A549 (cell line): ENCODE data around the gene AFDN. TPM values are rescaled to one million over a fixed set of nuclear protein-coding genes. Genes with fewer than 3 reads are reported as not detected.

ENCODE experiments used
- ATAC-seq, 2 experiments: fragments of 200-7000 bp in 1 of 2; fragments of >200 bp in 1 of 2; cut with Nextera tagmentation in 1 of 2; cut with Tn5 transposase in 1 of 2; 3 replicates each; pipeline versions ENCODE4 v1.8.0 to v1.9.1; 2018 to 2020; ENCODE audit warnings: mild to moderate bottlenecking in 1 of 2, moderate library complexity in 1 of 2
- CTCF ChIA-PET: fragments of 300-600 bp; sonication (Branson Sonifier 250); formaldehyde crosslinking; extraction: SDS; loops from one replicate; lab custom pipeline; 2021; ENCODE audit warnings: antibody characterized with exemption, inconsistent platforms; lab: Yijun Ruan, JAX
- POLR2A ChIA-PET: fragments of 350-600 bp; formaldehyde crosslinking; extraction: SDS; loops from one replicate; lab custom pipeline; 2021; ENCODE audit warnings: antibody characterized with exemption, inconsistent platforms; lab: Yijun Ruan, JAX
- DNase-seq, 2 experiments: peaks; one replicate each; pipeline versions ENCODE4 v3.0.0 to v3.0.0-alpha.2; 2011 to 2016; ENCODE audit warnings: low read depth in 1 of 2, low spot score in 1 of 2
- FAIRE-seq: peaks from 2 replicates; lab custom pipeline; 2011; peaks lifted over from hg19 to GRCh38; lab: Jason Lieb, UNC
- H3K27ac ChIP-seq, 2 experiments: fragments of >200 bp; sonication (Bioruptor Twin); formaldehyde crosslinking; 3 replicates each; pipeline ENCODE4 v1.5.1; 2016 to 2017
- H3K4me1 ChIP-seq: fragments of >200 bp; sonication (Bioruptor Twin); formaldehyde crosslinking; 3 replicates; pipeline ENCODE4 v1.6.1; 2016
- H3K4me2 ChIP-seq: fragments of >200 bp; sonication (Bioruptor Twin); formaldehyde crosslinking; 3 replicates; pipeline ENCODE4 v1.6.1; 2016
- H3K4me3 ChIP-seq: fragments of >200 bp; sonication (Bioruptor Twin); formaldehyde crosslinking; 3 replicates; pipeline ENCODE4 v1.5.1; 2016
- H3K9me3 ChIP-seq: fragments of >200 bp; sonication (Bioruptor Twin); formaldehyde crosslinking; 3 replicates; pipeline ENCODE4 v1.6.1; 2016
- CEBPB ChIP-seq, 2 experiments: fragments of >200 bp in 1 of 2; sonication (Bioruptor Twin) in 1 of 2; formaldehyde crosslinking in 1 of 2; IDR thresholded peaks; 2 replicates each; pipeline ENCODE4 v1.6.1; 2012 to 2016
- CHD4 ChIP-seq: fragments of 200-600 bp; sonication (generic); IDR thresholded peaks from 2 replicates; pipeline ENCODE4 v1.6.1; 2016; ENCODE audit warnings: antibody characterized with exemption, mild to moderate bottlenecking, borderline replicate concordance
- EP300 ChIP-seq, 2 experiments: fragments of >200 bp; sonication (Bioruptor Twin); formaldehyde crosslinking; IDR thresholded peaks; 2 replicates in 1 of 2; 3 replicates in 1 of 2; pipeline ENCODE4 v1.6.1; 2016 to 2017
- ESRRA ChIP-seq: fragments of 150-350 bp; IDR thresholded peaks from 2 replicates; pipeline ENCODE4 v1.6.1; 2014; ENCODE audit warnings: mild to moderate bottlenecking, low read length, borderline replicate concordance
- FOSB ChIP-seq: fragments of 250-450 bp; sonication (Bioruptor Pico); IDR thresholded peaks from 2 replicates; pipeline ENCODE4 v1.5.0; 2020; ENCODE audit warnings: mild to moderate bottlenecking, moderate library complexity
- FOXS1 ChIP-seq: fragments of 250-450 bp; sonication (Bioruptor Pico); IDR thresholded peaks from 2 replicates; pipeline ENCODE4 v1.5.0; 2020; ENCODE audit warnings: mild to moderate bottlenecking, moderate library complexity
- HOXB13 ChIP-seq: fragments of 250-450 bp; sonication (Bioruptor Pico); IDR thresholded peaks from 2 replicates; pipeline ENCODE4 v1.5.0; 2020; ENCODE audit warnings: low read depth, mild to moderate bottlenecking, moderate library complexity
- MYC ChIP-seq: IDR thresholded peaks from 2 replicates; pipeline ENCODE4 v1.6.1; 2012; ENCODE audit warnings: mild to moderate bottlenecking, inconsistent platforms, low read length, improper control_type of control experiment, borderline replicate concordance
- NFE2L2 ChIP-seq: fragments of 150-350 bp; conservative IDR thresholded peaks from 2 replicates; pipeline ENCODE4 v1.6.1; 2014; ENCODE audit warnings: low read length
- NPAS2 ChIP-seq: fragments of 250-450 bp; sonication (Bioruptor Pico); IDR thresholded peaks from 2 replicates; pipeline ENCODE4 v1.8.0; 2022; ENCODE audit warnings: mild to moderate bottlenecking, moderate library complexity, borderline replicate concordance
- NR3C1 ChIP-seq: fragments of >200 bp; sonication (Bioruptor Twin); formaldehyde crosslinking; IDR thresholded peaks from 3 replicates; pipeline ENCODE4 v1.6.1; 2017
- RCOR1 ChIP-seq: fragments of 150-350 bp; IDR thresholded peaks from 2 replicates; pipeline ENCODE4 v1.6.1; 2014; ENCODE audit warnings: antibody characterized with exemption, low read length, low read depth
- RNF2 ChIP-seq: fragments of 200-600 bp; sonication (generic); IDR thresholded peaks from 2 replicates; pipeline ENCODE4 v1.6.1; 2016; ENCODE audit warnings: low read depth, mild to moderate bottlenecking, antibody characterized with exemption, moderate library complexity, borderline replicate concordance
- WGBS: methylation state at CpG from one replicate; pipeline ENCODE4 v1.1.6; 2017; ENCODE audit errors: missing lambda C conversion rate; 5-methylcytosine and 5-hydroxymethylcytosine counted together
- polyA plus RNA-seq, 4 experiments: library from polyadenylated mRNA; depleted of rRNA in 3 of 4; stranded (reverse); fragments of >200 nt; fragmentation: RNase III in 1 of 4; extraction: RNeasy Plus Mini Kit Qiagen cat#74134 plus additional on column Dnase treatment in 1 of 4; gene quantifications; 2 replicates in 3 of 4; 3 replicates in 1 of 4; pipeline ENCODE4 v1.2.3, GENCODE V29; 2011 to 2017
- TF ChIP-seq, protein P1 (sequence below): IDR thresholded peaks from 2 replicates; pipeline ENCODE4 v1.6.1; 2012; ENCODE audit warnings: low read depth, borderline replicate concordance
- TF ChIP-seq, protein P2 (sequence below): fragments of 450-650 bp; IDR thresholded peaks from 2 replicates; pipeline ENCODE4 v1.6.1; 2014; ENCODE audit warnings: antibody characterized with exemption
- TF ChIP-seq, protein P3 (sequence below): fragments of 250-450 bp; sonication (Bioruptor Pico); IDR thresholded peaks from 2 replicates; pipeline ENCODE4 v1.5.0; 2021; ENCODE audit warnings: mild to moderate bottlenecking, moderate library complexity, borderline replicate concordance
- TF ChIP-seq, protein P4 (sequence below): fragments of 200-600 bp; sonication (generic); IDR thresholded peaks from 2 replicates; pipeline ENCODE4 v1.6.1; 2016; ENCODE audit warnings: antibody characterized with exemption, mild to moderate bottlenecking, moderate library complexity

AFDN gene
- polyA plus RNA-seq, 2 of the 4 experiments (the other 2 are of a cell fraction), result 17.5 to 40.8 TPM

DNA sequence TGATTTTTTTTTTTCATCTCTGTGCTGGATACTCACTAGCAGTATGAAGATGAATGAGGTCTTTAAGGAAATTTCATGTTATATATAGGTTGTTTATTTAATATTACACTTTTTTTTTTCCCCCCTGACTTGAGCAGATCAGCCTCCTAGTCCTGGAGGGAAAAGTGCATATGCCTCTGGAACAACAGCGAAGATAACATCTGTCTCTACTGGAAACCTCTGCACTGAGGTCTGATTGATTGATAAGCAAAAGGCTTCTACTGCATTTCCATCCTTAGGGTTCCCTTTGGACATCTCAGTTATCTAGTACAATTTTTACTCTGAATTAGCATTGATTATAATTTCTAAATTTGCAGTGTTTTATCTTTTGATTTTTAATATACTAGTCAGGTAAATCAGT lies 121.0 kb downstream of the AFDN start:
- POLR2A ChIA-PET, result no interaction called here
- CTCF ChIA-PET, result interaction anchor here (1.3 kb wide), 1 partner anchor 10 kb away, joined by 3 read pairs; no protein-coding TSS in a partner anchor
- FAIRE-seq, result no peak

DNA sequence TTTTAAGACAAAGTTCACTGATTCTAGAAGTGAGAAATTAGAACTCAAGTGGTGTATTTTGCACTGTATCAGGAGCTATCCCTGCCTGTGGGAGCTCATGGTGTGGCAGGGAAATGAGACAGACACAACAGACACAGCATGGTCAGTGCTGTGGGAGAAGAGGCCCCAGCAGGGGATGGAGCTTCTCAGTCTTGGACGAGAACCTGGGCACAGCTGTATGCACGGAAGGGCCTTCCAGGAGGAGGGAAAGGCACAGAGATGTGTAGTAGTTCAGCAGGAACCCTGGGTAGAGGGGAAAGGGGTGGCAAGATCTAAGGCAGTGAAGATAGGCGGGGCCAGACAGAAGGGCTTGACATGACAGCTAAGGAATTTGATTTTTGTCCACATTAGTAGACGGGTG lies 122.0 kb downstream of the AFDN start:
- H3K4me2 ChIP-seq, result no peak overlapping the region
- ATAC-seq (no peak), FAIRE-seq (no peak), DNase-seq (no peak)
- H3K9me3 ChIP-seq, result no peaks in the 10 kb centered on the region
- WGBS, result 86% methylated on average over 4 of the region's 4 CpGs
- H3K27ac ChIP-seq, result no peak overlapping the region
- ChIA-PET CTCF (no interaction called here), POLR2A (no interaction called here)
- 0 out of 3 replicates have a peak, but pooled peaks cover 3% of the 10 kb centered on the region for H3K4me1 ChIP-seq
- H3K4me3 ChIP-seq, result no peak overlapping the region
- TF ChIP-seq MYC (no peak), RNF2 (no peak), NFE2L2 (no peak), CEBPB (IDR thresholded peaks at IDR 0.05) (no peak)
- TF ChIP-seq, all 56 proteins: peak for 0

More for the DNA sequence above, 121.0 kb downstream of the AFDN start:
- no peak for TF ChIP-seq NR3C1
- no peak for TF ChIP-seq EP300 (IDR thresholded peaks at IDR 0.05)
- TF ChIP-seq, protein P1, sequence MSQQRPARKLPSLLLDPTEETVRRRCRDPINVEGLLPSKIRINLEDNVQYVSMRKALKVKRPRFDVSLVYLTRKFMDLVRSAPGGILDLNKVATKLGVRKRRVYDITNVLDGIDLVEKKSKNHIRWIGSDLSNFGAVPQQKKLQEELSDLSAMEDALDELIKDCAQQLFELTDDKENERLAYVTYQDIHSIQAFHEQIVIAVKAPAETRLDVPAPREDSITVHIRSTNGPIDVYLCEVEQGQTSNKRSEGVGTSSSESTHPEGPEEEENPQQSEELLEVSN, result no peak
- no peak for TF ChIP-seq RCOR1
- no peak for TF ChIP-seq CHD4
- TF ChIP-seq, all 56 proteins: peak for 0
- H3K4me1 ChIP-seq, result no peaks in the 10 kb centered on the region
- no peaks in the 10 kb centered on the region for H3K9me3 ChIP-seq
- ATAC-seq (no peak), DNase-seq (no peak)
- H3K4me3 ChIP-seq, result no peak overlapping the region
- WGBS, result 88% methylated on average over 1 of the region's 1 CpG
- no peak overlapping the region for H3K27ac ChIP-seq
- H3K4me2 ChIP-seq, result no peak overlapping the region

DNA sequence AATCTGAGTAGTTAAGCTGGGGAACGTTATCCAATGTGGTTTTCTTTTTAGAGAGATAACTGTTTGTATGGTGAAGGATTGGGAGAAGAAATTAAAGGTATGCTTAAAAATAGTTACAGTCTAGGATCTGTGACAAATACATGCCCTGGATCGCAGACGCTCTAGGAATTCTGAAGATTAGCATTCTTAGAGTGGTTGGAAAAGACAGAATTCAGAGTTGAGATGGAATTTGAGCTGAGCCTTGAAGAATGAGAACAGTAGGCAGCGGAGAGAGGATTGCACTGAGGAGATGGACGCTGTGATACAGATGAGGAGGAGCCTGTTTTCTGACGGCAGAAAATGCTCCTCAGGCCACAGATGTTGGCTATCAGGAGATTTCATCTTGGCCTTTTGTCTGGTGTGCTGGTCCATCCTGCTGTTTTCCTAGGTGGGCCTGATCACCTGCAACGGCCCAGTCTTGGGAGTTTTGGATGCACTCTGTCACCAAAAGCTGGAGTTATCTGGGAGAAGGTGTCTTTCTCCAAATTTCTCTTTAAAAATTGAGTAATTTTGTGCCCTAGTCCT lies 122.5 kb downstream of the AFDN start:
- H3K9me3 ChIP-seq, result no peaks in the 10 kb centered on the region
- ChIA-PET POLR2A (no interaction called here), CTCF (no interaction called here)
- no peak for TF ChIP-seq ESRRA
- TF ChIP-seq, protein P2, sequence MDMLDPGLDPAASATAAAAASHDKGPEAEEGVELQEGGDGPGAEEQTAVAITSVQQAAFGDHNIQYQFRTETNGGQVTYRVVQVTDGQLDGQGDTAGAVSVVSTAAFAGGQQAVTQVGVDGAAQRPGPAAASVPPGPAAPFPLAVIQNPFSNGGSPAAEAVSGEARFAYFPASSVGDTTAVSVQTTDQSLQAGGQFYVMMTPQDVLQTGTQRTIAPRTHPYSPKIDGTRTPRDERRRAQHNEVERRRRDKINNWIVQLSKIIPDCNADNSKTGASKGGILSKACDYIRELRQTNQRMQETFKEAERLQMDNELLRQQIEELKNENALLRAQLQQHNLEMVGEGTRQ, result no peak
- TF ChIP-seq NPAS2, result no peak
- no peak for TF ChIP-seq HOXB13 (CRISPR knock-in tag)
- TF ChIP-seq FOXS1, result no peak
- TF ChIP-seq, protein P3, sequence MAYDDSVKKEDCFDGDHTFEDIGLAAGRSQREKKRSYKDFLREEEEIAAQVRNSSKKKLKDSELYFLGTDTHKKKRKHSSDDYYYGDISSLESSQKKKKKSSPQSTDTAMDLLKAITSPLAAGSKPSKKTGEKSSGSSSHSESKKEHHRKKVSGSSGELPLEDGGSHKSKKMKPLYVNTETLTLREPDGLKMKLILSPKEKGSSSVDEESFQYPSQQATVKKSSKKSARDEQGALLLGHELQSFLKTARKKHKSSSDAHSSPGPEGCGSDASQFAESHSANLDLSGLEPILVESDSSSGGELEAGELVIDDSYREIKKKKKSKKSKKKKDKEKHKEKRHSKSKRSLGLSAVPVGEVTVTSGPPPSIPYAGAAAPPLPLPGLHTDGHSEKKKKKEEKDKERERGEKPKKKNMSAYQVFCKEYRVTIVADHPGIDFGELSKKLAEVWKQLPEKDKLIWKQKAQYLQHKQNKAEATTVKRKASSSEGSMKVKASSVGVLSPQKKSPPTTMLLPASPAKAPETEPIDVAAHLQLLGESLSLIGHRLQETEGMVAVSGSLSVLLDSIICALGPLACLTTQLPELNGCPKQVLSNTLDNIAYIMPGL (CRISPR knock-in tag), result no peak
- TF ChIP-seq FOSB (CRISPR knock-in tag), result no peak
- TF ChIP-seq, protein P4, sequence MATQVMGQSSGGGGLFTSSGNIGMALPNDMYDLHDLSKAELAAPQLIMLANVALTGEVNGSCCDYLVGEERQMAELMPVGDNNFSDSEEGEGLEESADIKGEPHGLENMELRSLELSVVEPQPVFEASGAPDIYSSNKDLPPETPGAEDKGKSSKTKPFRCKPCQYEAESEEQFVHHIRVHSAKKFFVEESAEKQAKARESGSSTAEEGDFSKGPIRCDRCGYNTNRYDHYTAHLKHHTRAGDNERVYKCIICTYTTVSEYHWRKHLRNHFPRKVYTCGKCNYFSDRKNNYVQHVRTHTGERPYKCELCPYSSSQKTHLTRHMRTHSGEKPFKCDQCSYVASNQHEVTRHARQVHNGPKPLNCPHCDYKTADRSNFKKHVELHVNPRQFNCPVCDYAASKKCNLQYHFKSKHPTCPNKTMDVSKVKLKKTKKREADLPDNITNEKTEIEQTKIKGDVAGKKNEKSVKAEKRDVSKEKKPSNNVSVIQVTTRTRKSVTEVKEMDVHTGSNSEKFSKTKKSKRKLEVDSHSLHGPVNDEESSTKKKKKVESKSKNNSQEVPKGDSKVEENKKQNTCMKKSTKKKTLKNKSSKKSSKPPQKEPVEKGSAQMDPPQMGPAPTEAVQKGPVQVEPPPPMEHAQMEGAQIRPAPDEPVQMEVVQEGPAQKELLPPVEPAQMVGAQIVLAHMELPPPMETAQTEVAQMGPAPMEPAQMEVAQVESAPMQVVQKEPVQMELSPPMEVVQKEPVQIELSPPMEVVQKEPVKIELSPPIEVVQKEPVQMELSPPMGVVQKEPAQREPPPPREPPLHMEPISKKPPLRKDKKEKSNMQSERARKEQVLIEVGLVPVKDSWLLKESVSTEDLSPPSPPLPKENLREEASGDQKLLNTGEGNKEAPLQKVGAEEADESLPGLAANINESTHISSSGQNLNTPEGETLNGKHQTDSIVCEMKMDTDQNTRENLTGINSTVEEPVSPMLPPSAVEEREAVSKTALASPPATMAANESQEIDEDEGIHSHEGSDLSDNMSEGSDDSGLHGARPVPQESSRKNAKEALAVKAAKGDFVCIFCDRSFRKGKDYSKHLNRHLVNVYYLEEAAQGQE, result no peak
- DNase-seq, result no peak
- H3K27ac ChIP-seq, result no peak overlapping the region
- ATAC-seq, result no peak
- H3K4me2 ChIP-seq, result no peak overlapping the region
- no peak for FAIRE-seq
- 0 out of 3 replicates have a peak, but pooled peaks cover 3% of the 10 kb centered on the region for H3K4me1 ChIP-seq
- 92% methylated on average over 7 of the region's 7 CpGs for WGBS
- H3K4me3 ChIP-seq, result no peak overlapping the region
